NCI-H82 (cell line): ENCODE data around the gene DMXL2.
"Not testable (repeated sequence)": the region's sequence is repeated elsewhere in the genome, so short reads cannot be mapped to it uniquely, and the experiment has no call there.

Source experiments
- DNase-seq: peaks from one replicate; lab custom pipeline; 2025; lab: John Stamatoyannopoulos, UW

Gene DMXL2

GRCh38 chr15:51624022-51624421, 1.5 kb upstream of the DMXL2 start:
- DNase-seq = no peak

- peak; percentile 47 for DNase-seq
Observed at GRCh38 chr15:51623386-51623938, 891 bp upstream of the DMXL2 start.

- peak; percentile 79 for DNase-seq
Observed at GRCh38 chr15:51621936-51622603, 501 bp downstream of the DMXL2 start.

- peak; percentile 22 for DNase-seq
Observed at GRCh38 chr15:51621155-51621765, 1.3 kb downstream of the DMXL2 start.

GRCh38 chr15:51620641-51621040, 1.9 kb downstream of the DMXL2 start:
- DNase-seq = peak; percentile 54

- DNase-seq = no peak
Observed at GRCh38 chr15:51620122-51620521, 2.4 kb downstream of the DMXL2 start.

- peak; percentile 16 for DNase-seq
Observed at GRCh38 chr15:51619331-51620035, 3.1 kb downstream of the DMXL2 start.

- DNase-seq = no peak
Observed at GRCh38 chr15:51617886-51618285, 4.7 kb downstream of the DMXL2 start.

GRCh38 chr15:51613951-51614350, 8.6 kb downstream of the DMXL2 start:
- no peak for DNase-seq

GRCh38 chr15:51612669-51613068, 9.9 kb downstream of the DMXL2 start:
- DNase-seq = not testable (repeated sequence)

- not testable (repeated sequence) for DNase-seq
Observed at GRCh38 chr15:51603462-51603948, 19.1 kb downstream of the DMXL2 start.

- no peak for DNase-seq
Observed at GRCh38 chr15:51603002-51603401, 19.6 kb downstream of the DMXL2 start.

- DNase-seq = no peak
Observed at GRCh38 chr15:51602484-51602883, 20.1 kb downstream of the DMXL2 start.

- DNase-seq = no peak
Observed at GRCh38 chr15:51601801-51602200, 20.8 kb downstream of the DMXL2 start.

- no peak for DNase-seq
Observed at GRCh38 chr15:51600114-51600513, 22.5 kb downstream of the DMXL2 start.

- no peak for DNase-seq
Observed at GRCh38 chr15:51589881-51590568, 32.5 kb downstream of the DMXL2 start.

- no peak for DNase-seq
Observed at GRCh38 chr15:51588966-51589365, 33.6 kb downstream of the DMXL2 start.

GRCh38 chr15:51585986-51586385, 36.6 kb downstream of the DMXL2 start:
- no peak for DNase-seq

- DNase-seq = no peak
Observed at GRCh38 chr15:51580982-51581381, 41.6 kb downstream of the DMXL2 start.

- peak; percentile 10 for DNase-seq
Observed at GRCh38 chr15:51580385-51580784, 42.2 kb downstream of the DMXL2 start.

- DNase-seq = no peak
Observed at GRCh38 chr15:51579012-51579411, 43.6 kb downstream of the DMXL2 start.

- no peak for DNase-seq
Observed at GRCh38 chr15:51577636-51578304, 44.8 kb downstream of the DMXL2 start.
